DOHH2 (cell line): ENCODE results near the gene OR8G5.

Experiments
- H3F3A ChIP-seq: fragments of 200-600 bp; sonication (generic), shearing (Covaris generic); 2 replicates; pipeline ENCODE4 v1.6.0; 2016; ENCODE audit warnings: antibody characterized with exemption, mild to moderate bottlenecking; ENCODE audit not compliant: control insufficient read depth, insufficient read depth
- H3K27ac ChIP-seq: fragments of 200-600 bp; sonication (generic); 2 replicates; pipeline ENCODE4 v1.5.1; 2014; ENCODE audit warnings: low read depth, mild to moderate bottlenecking, low read length, moderate library complexity
- H3K27me3 ChIP-seq: fragments of 200-600 bp; sonication (generic); 2 replicates; pipeline ENCODE4 v1.6.1; 2014; ENCODE audit warnings: mild to moderate bottlenecking, low read length, mixed read lengths; ENCODE audit not compliant: control insufficient read depth
- H3K36me3 ChIP-seq: fragments of 200-600 bp; sonication (generic); 2 replicates; pipeline ENCODE4 v1.6.1; 2014; ENCODE audit warnings: mild to moderate bottlenecking, low read length, moderate library complexity, mixed read lengths; ENCODE audit not compliant: control insufficient read depth
- H3K4me1 ChIP-seq: fragments of 200-600 bp; sonication (generic); 2 replicates; pipeline ENCODE4 v1.6.1; 2014; ENCODE audit warnings: mild to moderate bottlenecking, low read length, mixed read lengths; ENCODE audit not compliant: control insufficient read depth
- H3K4me2 ChIP-seq: fragments of 200-600 bp; sonication (generic); 2 replicates; pipeline ENCODE4 v1.6.0; 2014; ENCODE audit warnings: mild to moderate bottlenecking, low read length, moderate library complexity
- H3K4me3 ChIP-seq: fragments of 200-600 bp; sonication (generic); 2 replicates; pipeline ENCODE4 v1.5.1; 2014; ENCODE audit warnings: mild to moderate bottlenecking, low read length, mixed read lengths
- H3K79me2 ChIP-seq: fragments of 200-600 bp; sonication (generic); 2 replicates; pipeline ENCODE4 v1.6.1; 2014; ENCODE audit warnings: mild to moderate bottlenecking, low read length, mixed read lengths; ENCODE audit not compliant: control insufficient read depth
- H3K9me2 ChIP-seq: fragments of 200-600 bp; sonication (generic); replicated peaks from 2 replicates; pipeline ENCODE4 v1.6.1; 2014; ENCODE audit warnings: mild to moderate bottlenecking, low read length, mixed read lengths; ENCODE audit not compliant: control insufficient read depth
- H3K9me3 ChIP-seq: fragments of 200-600 bp; sonication (generic); 2 replicates; pipeline ENCODE4 v1.6.1; 2014; ENCODE audit warnings: antibody characterized with exemption, low read length, mixed read lengths; ENCODE audit not compliant: control insufficient read depth, insufficient read depth
- H4K20me1 ChIP-seq: fragments of 200-600 bp; sonication (generic); 2 replicates; pipeline ENCODE4 v1.6.0; 2014; ENCODE audit warnings: low read depth, mild to moderate bottlenecking, antibody characterized with exemption, low read length, moderate library complexity; ENCODE audit not compliant: control insufficient read depth, insufficient read depth
- EZH2phosphoT487 ChIP-seq: fragments of 200-600 bp; sonication (generic); IDR thresholded peaks from 2 replicates; pipeline ENCODE4 v1.6.1; 2017; ENCODE audit warnings: borderline replicate concordance, mild to moderate bottlenecking, antibody characterized with exemption, low read length, moderate library complexity, mixed read lengths
- TF ChIP-seq, protein P1 (sequence below): fragments of 200-600 bp; sonication (generic); IDR thresholded peaks from one replicate; pipeline ENCODE4 v1.5.1; 2014; ENCODE audit warnings: antibody characterized with exemption, mild to moderate bottlenecking, low read depth, low read length; ENCODE audit not compliant: poor library complexity, severe bottlenecking

The OR8G5 gene

DNA sequence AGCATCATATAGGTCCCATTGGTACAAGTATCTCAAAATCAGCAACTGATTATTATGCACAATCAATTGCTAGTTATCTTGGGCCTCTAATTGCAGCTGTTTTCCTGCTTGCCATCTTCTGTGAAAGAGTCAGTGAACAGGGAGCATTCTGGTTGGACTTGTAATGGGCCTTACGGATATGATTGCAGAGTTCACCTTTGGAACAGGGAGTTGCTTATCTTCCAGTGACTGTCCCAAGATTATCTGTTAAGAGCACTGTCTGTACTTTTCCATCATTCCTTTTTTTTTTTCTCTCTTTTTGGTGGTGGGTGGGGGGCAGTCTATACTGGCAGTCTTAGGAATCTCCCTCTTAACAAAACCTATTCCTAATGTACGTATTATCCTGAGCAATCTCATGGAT, 17.8 kb downstream of the OR8G5 start:
- Histone ChIP-seq H3K27me3 (no peaks in the 10 kb centered on the region), H3K4me1 (no peaks in the 10 kb centered on the region), H3K4me3 (no peak overlapping the region), H4K20me1 (no peaks in the 10 kb centered on the region), H3K36me3 (no peaks in the 10 kb centered on the region), H3K27ac (no peak overlapping the region), H3K4me2 (no peak overlapping the region), H3K9me3 (no peaks in the 10 kb centered on the region), H3K9me2 (no peaks in the 10 kb centered on the region), H3K79me2 (no peaks in the 10 kb centered on the region), H3F3A (no peaks in the 10 kb centered on the region)
- no peak for TF ChIP-seq EZH2phosphoT487
- TF ChIP-seq, protein P1, sequence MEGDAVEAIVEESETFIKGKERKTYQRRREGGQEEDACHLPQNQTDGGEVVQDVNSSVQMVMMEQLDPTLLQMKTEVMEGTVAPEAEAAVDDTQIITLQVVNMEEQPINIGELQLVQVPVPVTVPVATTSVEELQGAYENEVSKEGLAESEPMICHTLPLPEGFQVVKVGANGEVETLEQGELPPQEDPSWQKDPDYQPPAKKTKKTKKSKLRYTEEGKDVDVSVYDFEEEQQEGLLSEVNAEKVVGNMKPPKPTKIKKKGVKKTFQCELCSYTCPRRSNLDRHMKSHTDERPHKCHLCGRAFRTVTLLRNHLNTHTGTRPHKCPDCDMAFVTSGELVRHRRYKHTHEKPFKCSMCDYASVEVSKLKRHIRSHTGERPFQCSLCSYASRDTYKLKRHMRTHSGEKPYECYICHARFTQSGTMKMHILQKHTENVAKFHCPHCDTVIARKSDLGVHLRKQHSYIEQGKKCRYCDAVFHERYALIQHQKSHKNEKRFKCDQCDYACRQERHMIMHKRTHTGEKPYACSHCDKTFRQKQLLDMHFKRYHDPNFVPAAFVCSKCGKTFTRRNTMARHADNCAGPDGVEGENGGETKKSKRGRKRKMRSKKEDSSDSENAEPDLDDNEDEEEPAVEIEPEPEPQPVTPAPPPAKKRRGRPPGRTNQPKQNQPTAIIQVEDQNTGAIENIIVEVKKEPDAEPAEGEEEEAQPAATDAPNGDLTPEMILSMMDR = no peak

DNA sequence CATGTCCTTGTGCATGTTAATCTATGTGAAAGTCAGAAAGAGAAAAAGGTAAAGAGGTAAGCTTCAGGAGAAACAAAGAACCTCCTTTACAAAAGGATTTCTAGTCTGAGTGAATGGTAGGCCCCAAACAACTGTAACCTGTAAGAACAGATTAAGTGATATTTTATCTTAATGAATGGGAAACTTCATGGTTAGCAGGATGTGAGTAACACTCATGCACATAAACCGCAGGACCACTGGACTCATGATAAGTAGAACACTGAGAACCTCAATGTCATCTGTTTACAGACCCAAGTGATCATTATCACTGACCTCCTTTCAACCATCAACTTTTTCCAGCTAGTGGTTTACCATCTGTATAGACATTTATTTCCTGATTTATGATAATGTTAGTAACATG, 19.9 kb downstream of the OR8G5 start:
- no peaks in the 10 kb centered on the region for H4K20me1 ChIP-seq
- H3K9me2 ChIP-seq = no peaks in the 10 kb centered on the region
- no peaks in the 10 kb centered on the region for H3F3A ChIP-seq
- H3K4me3 ChIP-seq = no peak overlapping the region
- no peaks in the 10 kb centered on the region for H3K36me3 ChIP-seq
- no peaks in the 10 kb centered on the region for H3K9me3 ChIP-seq
- no peaks in the 10 kb centered on the region for H3K4me1 ChIP-seq
- TF ChIP-seq, protein P1 = no peak
- TF ChIP-seq EZH2phosphoT487 = no peak
- no peaks in the 10 kb centered on the region for H3K79me2 ChIP-seq
- H3K4me2 ChIP-seq = no peak overlapping the region
- no peaks in the 10 kb centered on the region for H3K27me3 ChIP-seq
- H3K27ac ChIP-seq = no peak overlapping the region

DNA sequence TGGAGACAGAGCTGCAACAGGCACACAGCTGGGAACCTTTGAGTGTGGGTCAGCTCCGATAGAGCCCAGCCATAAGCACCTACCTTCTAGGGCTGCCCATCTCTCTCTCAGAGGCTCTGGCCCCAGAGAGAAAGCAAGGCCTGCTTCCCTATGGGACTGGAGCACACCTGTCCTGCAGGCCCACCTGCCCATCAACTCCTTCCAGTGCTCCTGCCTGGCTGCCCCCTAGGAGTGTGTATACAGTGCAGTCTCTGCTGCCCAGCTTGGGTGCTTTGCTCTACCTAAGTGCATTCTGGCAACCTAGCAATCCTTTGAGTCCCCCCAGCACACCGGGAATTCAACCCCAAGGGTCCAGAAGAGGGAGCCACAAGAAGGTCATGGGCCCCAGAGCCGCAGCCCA, 21.0 kb downstream of the OR8G5 start:
- Histone ChIP-seq H3K27me3 (no peaks in the 10 kb centered on the region), H3K9me2 (no peaks in the 10 kb centered on the region), H3K4me1 (no peaks in the 10 kb centered on the region), H3K79me2 (no peaks in the 10 kb centered on the region), H3K4me2 (no peak overlapping the region), H3K4me3 (no peak overlapping the region), H3F3A (no peaks in the 10 kb centered on the region), H3K36me3 (no peaks in the 10 kb centered on the region), H4K20me1 (no peaks in the 10 kb centered on the region), H3K9me3 (no peaks in the 10 kb centered on the region), H3K27ac (no peak overlapping the region)
- TF ChIP-seq, protein P1 = no peak
- no peak for TF ChIP-seq EZH2phosphoT487

DNA sequence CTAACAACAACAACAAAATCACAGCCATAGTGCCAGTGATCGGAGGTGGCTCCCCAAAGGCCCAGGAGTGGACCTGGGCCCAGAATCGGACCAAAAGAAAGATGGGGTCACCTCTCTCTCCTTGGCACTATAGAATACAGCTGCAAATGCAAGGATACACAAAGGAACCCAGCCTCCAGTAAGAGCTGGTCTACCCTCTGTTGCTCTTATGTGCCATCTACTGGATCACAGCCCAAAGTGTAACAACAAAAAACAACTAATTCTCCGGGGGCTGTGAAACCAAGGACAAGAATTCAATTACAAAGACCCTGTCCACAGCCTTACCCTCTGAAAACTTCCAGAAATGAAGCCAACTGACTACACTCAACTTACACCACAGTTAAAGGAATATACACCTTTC, 21.6 kb downstream of the OR8G5 start:
- Histone ChIP-seq H3K4me3 (no peak overlapping the region), H3K4me1 (no peaks in the 10 kb centered on the region), H3K27ac (no peak overlapping the region), H3K4me2 (no peak overlapping the region), H3K27me3 (no peaks in the 10 kb centered on the region), H3K36me3 (no peaks in the 10 kb centered on the region), H4K20me1 (no peaks in the 10 kb centered on the region), H3K9me2 (no peaks in the 10 kb centered on the region), H3F3A (no peaks in the 10 kb centered on the region), H3K9me3 (no peaks in the 10 kb centered on the region), H3K79me2 (no peaks in the 10 kb centered on the region)
- TF ChIP-seq, protein P1 = peak; percentile 11
- TF ChIP-seq EZH2phosphoT487 = no peak
